Activated T-cell treated with anti-CD3 and anti-CD28 coated beads for 4 hours (primary cell): ENCODE measurements around the gene TSPAN5.

Source experiments
- DNase-seq: peaks from one replicate; pipeline ENCODE4 v3.0.0-alpha.2; 2020

The TSPAN5 gene

GRCh38 chr4:98514741-98515469 lies 143.5 kb downstream of the TSPAN5 start:
- no peak for DNase-seq

GRCh38 chr4:98512918-98513317 lies 145.5 kb downstream of the TSPAN5 start:
- no peak for DNase-seq

DNA sequence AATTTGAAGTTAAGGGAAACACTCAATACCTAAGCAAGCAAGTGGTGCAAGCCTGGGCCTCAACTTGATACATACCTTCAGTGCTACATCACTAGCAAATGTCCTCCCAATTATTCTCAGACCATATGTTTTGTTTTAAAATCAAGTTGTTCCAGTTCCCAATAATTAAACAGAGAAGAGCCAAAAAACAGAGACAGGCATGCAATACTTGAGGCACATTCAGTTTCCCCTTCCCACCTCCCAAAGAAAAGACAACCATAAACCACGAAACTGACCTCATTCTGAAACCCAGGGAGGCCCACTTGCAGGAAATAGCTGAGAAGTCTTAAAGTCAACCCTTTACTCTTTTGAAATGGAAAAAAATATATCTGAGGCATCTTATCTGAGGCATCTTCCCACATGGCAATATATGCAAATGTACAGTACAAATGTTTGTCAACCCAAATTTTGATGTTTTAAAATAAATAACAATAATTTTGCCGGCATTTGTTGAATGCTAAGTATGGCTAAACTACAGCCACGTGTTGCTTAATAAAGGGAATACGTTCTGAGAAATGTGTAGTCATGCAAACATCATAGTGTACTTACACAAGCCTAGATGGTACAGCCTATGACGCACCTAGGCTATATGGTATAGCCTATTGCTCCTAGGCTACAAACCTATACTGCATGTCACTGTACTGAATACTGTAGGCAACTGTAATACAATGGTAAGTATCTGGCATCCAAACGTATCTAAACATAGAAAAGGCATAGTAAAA lies 147.5 kb downstream of the TSPAN5 start:
- DNase-seq: no peak

- no peak for DNase-seq
These were observed 148.1 kb downstream of the TSPAN5 start for GRCh38 chr4:98510340-98510739.

DNA sequence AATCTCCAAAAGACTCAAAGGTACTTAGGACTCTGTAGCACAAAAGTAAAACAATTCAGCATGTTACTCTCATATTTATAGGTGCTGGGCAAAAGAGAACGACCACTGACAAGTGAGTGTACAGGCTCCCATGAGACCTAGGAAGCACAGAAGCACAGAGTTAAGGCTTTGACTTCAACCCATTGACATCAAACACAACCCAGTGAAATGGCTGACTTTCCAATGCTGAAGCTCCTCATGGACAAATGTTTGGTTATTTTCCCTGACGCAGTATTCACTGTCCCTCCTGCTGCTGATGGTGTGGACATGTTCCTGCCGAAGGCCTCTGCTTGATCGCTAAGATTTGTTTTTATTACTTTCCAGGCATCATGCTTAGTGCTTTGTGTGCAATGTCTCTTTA lies 148.7 kb downstream of the TSPAN5 start:
- no peak for DNase-seq

DNA sequence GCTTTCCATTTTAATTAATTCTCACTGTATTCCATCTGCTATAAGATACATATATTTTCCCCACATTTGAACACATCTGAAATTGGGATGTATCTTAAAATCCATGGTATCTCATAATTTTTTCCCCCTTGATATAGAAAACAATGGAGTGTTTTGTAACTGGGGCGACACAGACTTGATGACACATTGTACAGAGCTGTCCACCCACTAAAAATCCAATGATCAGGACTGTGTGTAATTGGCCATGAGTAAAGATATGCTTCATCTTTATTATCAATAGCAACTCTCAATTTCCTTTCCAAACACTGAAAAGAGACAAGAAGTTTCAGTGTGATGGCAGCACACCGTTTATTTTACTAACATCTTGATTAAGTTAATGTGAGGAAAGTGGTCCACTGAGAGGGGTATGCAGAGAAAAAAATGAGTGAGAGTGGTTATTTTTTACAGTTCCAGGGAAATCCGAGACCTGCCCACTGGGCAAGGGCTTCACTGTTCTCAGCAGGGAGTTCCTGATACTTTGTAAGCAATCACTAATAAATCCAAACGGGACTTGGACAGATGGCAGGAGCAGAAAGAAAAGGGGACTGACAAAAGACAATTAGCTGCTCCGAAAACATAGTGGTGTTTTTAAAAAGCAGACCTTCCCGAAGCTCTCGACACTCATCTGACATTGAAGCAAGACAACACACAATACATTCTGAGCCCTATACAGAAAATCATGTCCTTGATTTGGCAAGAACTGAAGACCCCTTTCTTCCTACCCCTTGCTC lies 149.4 kb downstream of the TSPAN5 start:
- DNase-seq: no peak

GRCh38 chr4:98508248-98508647 lies 150.2 kb downstream of the TSPAN5 start:
- no peak for DNase-seq

DNA sequence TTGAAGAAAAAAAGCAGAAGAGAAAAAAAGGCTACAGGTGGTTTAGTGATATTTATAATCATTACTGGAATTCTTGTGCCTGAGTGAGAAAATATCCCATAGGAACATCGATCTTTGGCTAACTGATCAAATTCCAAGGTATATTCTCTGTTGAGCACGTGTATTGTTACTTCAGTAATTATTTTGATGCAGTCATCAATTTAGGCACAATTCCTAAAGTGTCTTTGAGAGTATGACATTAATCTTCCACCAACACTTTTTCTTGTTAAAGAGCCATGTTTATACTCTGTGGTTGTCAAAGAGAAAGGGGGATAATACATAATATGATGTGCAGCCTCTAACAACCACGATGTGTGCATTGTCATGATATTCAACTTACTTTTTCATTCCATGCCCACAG lies 151.1 kb downstream of the TSPAN5 start:
- no peak for DNase-seq

GRCh38 chr4:98506462-98507132 lies 151.8 kb downstream of the TSPAN5 start:
- DNase-seq: no peak

GRCh38 chr4:98505992-98506391 lies 152.4 kb downstream of the TSPAN5 start:
- no peak for DNase-seq

- no peak for DNase-seq
These were observed 154.3 kb downstream of the TSPAN5 start for GRCh38 chr4:98504091-98504490.

DNA sequence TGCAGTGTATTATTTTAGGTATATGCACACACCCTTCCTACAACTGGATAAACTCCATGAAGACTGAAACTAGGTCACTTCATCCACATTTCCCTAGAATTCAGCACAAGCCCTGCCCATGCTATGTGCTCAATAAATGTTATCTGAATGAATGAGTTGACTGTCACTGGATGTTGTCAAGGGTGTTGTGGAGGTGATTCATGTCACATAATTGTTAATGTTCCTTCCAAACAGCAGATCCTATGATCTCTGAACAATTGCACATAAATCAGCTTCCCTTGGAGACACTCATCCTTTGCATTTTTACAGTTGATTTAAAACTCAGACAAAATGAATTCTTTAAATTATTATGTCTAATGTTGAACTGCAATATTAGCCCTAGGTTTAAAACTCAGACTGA lies 154.7 kb downstream of the TSPAN5 start:
- no peak for DNase-seq

DNA sequence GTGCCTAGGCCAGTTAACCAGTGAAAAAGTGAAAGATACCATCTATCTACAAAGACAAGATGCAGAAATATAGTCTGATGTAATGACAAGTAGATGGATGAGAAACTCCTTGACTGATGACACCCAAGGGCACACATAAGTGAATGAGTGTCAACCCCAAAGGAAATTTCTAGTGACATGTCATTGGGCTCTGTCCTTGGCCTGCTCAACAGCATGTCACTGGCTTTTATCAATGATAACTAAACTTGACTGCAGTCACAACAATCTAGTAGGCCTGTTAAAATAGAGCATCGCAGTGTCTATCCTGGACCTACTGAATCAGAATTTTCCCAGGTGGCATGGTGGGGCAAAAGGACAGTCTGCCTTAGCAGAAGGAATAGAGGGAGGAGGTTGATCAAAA lies 155.8 kb downstream of the TSPAN5 start:
- DNase-seq: no peak

GRCh38 chr4:98502031-98502430 lies 156.4 kb downstream of the TSPAN5 start:
- DNase-seq: no peak

- DNase-seq: no peak
These were observed 157.0 kb downstream of the TSPAN5 start for GRCh38 chr4:98501383-98501782.

- DNase-seq: no peak
These were observed 159.6 kb downstream of the TSPAN5 start for GRCh38 chr4:98498774-98499173.

DNA sequence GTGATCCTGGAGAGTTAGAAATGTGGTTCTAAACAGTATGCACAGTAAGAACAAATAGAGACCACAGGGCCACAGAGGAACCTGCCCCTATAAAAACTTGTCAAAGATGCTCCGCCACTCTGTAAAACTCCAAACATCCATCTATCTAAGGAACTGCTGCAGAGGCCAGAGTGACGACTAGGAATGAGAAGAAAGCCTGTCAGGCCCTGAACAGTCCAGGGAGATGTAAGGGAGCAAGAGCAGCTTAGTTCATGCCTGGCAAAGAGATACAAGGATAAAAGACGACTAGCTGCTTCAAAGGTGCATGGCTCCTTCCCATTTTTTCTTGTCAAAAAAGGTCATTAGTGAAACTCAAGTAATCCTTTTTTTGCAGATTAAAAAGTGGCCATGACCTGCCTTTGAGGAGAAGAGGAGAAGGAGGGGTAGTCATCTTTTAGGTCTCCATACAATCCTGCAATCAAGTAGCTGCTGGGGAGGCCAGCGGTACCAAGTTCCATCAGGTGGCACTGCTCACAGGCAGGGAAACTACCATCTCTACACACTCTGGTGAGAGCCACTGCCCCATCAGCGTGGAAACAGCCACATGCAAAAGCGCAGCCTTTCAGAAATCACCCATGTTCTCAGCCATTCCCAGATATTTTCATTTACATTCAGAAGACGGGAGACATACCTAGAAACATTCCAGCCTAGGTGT lies 162.1 kb downstream of the TSPAN5 start:
- no peak for DNase-seq

DNA sequence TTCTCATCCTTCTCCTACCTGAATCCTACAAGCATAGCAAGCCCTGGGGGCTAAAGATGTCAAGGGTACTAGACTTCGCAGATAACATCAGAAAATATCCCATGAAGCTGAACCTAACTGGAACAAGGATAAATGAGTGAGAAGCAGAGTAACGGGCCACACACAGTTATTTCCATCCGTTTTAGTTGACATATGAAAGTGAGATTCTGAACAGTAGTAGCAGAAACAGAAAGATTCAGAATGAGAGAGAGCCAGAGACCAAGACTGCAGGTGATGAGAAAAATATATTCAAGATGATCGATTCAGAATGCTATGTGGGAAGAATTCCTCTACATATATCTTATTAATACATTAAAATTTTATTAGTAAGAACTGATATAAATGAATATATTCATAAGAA lies 165.1 kb downstream of the TSPAN5 start:
- DNase-seq: no peak

DNA sequence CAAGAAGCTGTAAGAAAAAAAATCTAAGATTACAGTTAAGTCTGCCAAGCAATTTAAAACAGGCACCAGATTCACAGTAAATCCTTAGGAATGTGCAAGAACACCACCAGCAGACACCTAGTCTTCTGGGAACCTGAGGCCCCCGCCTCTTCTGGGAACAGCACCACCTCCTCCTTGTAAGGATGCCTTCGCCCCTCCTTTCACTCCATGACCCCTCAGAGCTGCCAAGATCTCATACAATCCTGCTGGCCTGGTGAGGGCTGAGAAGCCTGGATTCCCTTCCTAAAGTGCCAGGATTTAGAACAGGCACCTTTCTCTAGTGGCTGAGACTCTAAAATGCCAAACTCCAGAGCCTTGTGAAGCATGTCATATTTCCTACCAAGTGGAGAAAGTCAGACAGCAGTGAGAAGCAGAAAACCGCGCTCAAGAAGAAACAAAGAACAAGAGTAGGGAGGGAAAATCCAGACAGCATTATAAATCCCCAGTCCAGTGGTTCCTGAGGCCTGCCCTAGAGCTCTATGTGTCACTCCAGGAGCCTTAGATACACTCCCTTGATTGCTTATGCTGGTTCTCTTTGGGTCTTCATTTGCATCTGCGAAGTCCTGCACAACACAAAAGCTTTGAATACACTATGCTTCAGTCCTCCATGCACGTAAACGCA lies 166.4 kb downstream of the TSPAN5 start:
- no peak for DNase-seq

GRCh38 chr4:98490251-98490650 lies 168.2 kb downstream of the TSPAN5 start:
- no peak for DNase-seq

- no peak for DNase-seq
These were observed 172.5 kb downstream of the TSPAN5 start for GRCh38 chr4:98485816-98486345.

GRCh38 chr4:98484031-98484430 lies 174.4 kb downstream of the TSPAN5 start:
- no peak for DNase-seq
